ENCODE data around the gene KIF3A.

The KIF3A gene

GRCh38 chr5:132774896-132775295 lies 37.5 kb upstream of the KIF3A start:
- H3K9me3 Mint-ChIP-seq (ENCODE audit: low read depth), result no peaks in the 10 kb centered on the region
- peaks cover 12% of the 10 kb centered on the region for H3K4me1 Mint-ChIP-seq (ENCODE audit: low read depth)
- no peak overlapping the region for H3K27ac Mint-ChIP-seq
- no peaks in the 10 kb centered on the region for H3K36me3 Mint-ChIP-seq
- no peak overlapping the region for H3K4me3 Mint-ChIP-seq
- H3K27me3 Mint-ChIP-seq, result peaks cover 9% of the 10 kb centered on the region

- peaks cover 8% of the 10 kb centered on the region for H3K27me3 Mint-ChIP-seq
- no peaks in the 10 kb centered on the region for H3K36me3 Mint-ChIP-seq
- H3K4me1 Mint-ChIP-seq (ENCODE audit: low read depth), result peaks cover 9% of the 10 kb centered on the region
- H3K9me3 Mint-ChIP-seq (ENCODE audit: low read depth), result no peaks in the 10 kb centered on the region
- H3K4me3 Mint-ChIP-seq, result no peak overlapping the region
- no peak overlapping the region for H3K27ac Mint-ChIP-seq
Measured at GRCh38 chr5:132774406-132774805, 37.1 kb upstream of the KIF3A start.

- no peak overlapping the region for H3K27ac Mint-ChIP-seq
- no peaks in the 10 kb centered on the region for H3K36me3 Mint-ChIP-seq
Measured at GRCh38 chr5:132773601-132774355, 36.4 kb upstream of the KIF3A start.

DNA sequence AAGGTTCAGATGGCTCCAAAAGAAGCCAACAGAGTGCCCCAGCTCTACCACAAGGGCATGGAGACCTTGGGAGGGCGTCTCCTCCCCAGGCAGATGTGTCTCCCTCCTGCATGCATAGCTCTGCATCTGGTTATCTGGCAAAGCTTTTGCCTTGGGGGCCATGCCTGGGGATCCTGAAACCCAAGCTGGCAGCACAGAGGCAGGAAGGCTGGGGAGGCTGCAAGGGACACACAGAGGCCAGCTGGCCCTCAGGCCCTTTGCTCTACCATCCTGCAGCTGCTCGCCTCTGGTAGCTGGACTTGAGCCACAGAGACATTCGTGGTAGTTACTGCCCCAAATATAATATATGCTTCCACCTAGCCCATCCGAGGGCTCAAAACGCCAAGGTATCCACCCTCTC lies 35.8 kb upstream of the KIF3A start:
- no peaks in the 10 kb centered on the region for H3K9me3 Mint-ChIP-seq (ENCODE audit: low read depth)
- H3K4me1 Mint-ChIP-seq (ENCODE audit: low read depth), result peaks cover 3% of the 10 kb centered on the region
- H3K36me3 Mint-ChIP-seq, result no peaks in the 10 kb centered on the region
- no peak overlapping the region for H3K4me3 Mint-ChIP-seq
- no peak overlapping the region for H3K27ac Mint-ChIP-seq
- peaks cover 3% of the 10 kb centered on the region for H3K27me3 Mint-ChIP-seq

More at GRCh38 chr5:132773601-132774355, 36.4 kb upstream of the KIF3A start:
- Mint-ChIP-seq H3K9me3 (ENCODE audit: low read depth) (no peaks in the 10 kb centered on the region), H3K4me3 (no peak overlapping the region), H3K27me3 (peaks cover 6% of the 10 kb centered on the region), H3K4me1 (ENCODE audit: low read depth) (peaks cover 7% of the 10 kb centered on the region)

DNA sequence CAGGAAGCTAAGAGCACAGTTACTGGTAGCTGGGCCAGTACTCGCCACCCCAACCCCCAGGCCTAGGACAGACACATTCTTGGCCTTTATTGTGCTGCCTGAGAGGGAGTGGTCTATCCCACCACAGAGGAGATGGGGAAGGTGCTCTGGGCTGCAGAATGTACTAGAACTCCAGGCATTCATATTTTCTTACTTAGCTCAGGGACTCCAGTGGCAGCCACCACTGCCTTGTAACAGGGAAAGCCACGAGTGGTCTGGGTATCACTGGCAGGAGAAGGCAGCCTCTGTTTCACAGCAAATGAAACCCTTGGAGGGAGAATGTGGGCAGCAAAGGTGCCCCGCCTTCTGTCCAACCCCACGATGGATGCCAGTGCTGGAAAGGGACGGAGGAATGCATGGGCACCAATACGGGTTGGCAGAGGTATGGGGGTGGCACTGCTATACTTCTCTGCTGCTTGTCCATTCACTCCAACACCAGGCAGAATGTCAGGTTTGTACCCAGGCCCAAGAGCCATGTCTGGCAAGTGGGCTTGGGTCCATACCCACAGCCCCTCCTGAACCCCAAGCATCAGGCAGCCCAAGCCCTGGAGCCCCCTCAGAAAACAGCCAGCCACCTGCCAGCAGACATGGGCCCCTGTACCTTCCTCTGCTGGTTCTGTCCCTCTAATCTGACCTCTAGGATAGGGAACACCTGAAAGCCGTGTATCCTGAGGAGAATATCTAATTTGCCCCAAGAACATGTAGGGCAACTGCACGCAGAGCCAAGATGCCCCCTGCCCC lies 35.1 kb upstream of the KIF3A start:
- H3K9me3 Mint-ChIP-seq (ENCODE audit: low read depth), result no peaks in the 10 kb centered on the region
- no peak overlapping the region for H3K27ac Mint-ChIP-seq
- no peaks in the 10 kb centered on the region for H3K36me3 Mint-ChIP-seq
- no peaks in the 10 kb centered on the region for H3K27me3 Mint-ChIP-seq
- no peaks in the 10 kb centered on the region for H3K4me1 Mint-ChIP-seq (ENCODE audit: low read depth)
- H3K4me3 Mint-ChIP-seq, result no peak overlapping the region

- Mint-ChIP-seq H3K4me1 (ENCODE audit: low read depth) (no peaks in the 10 kb centered on the region), H3K27ac (no peak overlapping the region), H3K9me3 (ENCODE audit: low read depth) (no peaks in the 10 kb centered on the region), H3K27me3 (no peaks in the 10 kb centered on the region), H3K4me3 (no peak overlapping the region), H3K36me3 (no peaks in the 10 kb centered on the region)
Measured at GRCh38 chr5:132771503-132771998, 34.2 kb upstream of the KIF3A start.

GRCh38 chr5:132770476-132771159 lies 33.3 kb upstream of the KIF3A start:
- H3K9me3 Mint-ChIP-seq (ENCODE audit: low read depth), result no peaks in the 10 kb centered on the region
- H3K27ac Mint-ChIP-seq, result no peak overlapping the region
- H3K27me3 Mint-ChIP-seq, result no peaks in the 10 kb centered on the region
- no peak overlapping the region for H3K4me3 Mint-ChIP-seq
- no peaks in the 10 kb centered on the region for H3K36me3 Mint-ChIP-seq
- H3K4me1 Mint-ChIP-seq (ENCODE audit: low read depth), result no peaks in the 10 kb centered on the region

GRCh38 chr5:132768485-132768868 lies 31.1 kb upstream of the KIF3A start:
- Mint-ChIP-seq H3K36me3 (no peaks in the 10 kb centered on the region), H3K27ac (no peak overlapping the region), H3K4me1 (ENCODE audit: low read depth) (no peaks in the 10 kb centered on the region), H3K4me3 (no peak overlapping the region), H3K9me3 (ENCODE audit: low read depth) (no peaks in the 10 kb centered on the region), H3K27me3 (no peaks in the 10 kb centered on the region)

DNA sequence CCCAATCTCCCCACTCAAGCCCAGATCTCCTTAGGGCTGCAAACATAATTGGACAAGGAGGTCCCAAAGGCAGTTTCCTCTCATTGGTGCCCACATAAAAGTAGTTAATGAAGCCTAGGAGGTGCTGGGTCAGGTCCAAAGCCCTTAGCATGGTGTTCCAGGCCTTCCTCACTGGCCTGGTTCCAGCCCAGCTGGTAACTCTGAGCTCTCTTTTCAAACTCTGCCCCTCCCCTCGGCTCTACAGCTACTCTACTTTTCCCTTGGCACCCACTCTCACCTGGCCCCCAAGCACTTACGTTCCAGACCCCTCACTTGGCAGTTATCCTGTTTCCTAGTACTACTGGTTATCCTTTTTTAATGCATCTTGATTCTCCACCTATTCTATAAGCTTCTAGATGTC lies 29.8 kb upstream of the KIF3A start:
- H3K27ac Mint-ChIP-seq, result no peak overlapping the region
- no peaks in the 10 kb centered on the region for H3K4me1 Mint-ChIP-seq (ENCODE audit: low read depth)
- no peaks in the 10 kb centered on the region for H3K9me3 Mint-ChIP-seq (ENCODE audit: low read depth)
- no peak overlapping the region for H3K4me3 Mint-ChIP-seq
- no peaks in the 10 kb centered on the region for H3K27me3 Mint-ChIP-seq
- H3K36me3 Mint-ChIP-seq, result no peaks in the 10 kb centered on the region

DNA sequence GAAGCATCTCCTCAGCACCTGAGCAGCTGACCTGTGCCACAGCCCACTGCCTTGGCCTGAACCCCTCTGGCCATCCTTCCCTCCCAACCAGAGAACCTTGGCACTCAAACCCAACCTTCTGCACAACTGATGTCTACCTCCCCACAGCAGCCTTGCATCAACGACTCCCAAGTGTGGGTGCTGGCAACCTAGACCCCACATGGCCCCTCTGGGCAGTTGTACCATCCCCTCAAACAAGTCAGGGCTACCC lies 29.4 kb upstream of the KIF3A start:
- no peaks in the 10 kb centered on the region for H3K36me3 Mint-ChIP-seq
- no peaks in the 10 kb centered on the region for H3K4me1 Mint-ChIP-seq (ENCODE audit: low read depth)
- no peaks in the 10 kb centered on the region for H3K27me3 Mint-ChIP-seq
- no peak overlapping the region for H3K4me3 Mint-ChIP-seq
- no peaks in the 10 kb centered on the region for H3K9me3 Mint-ChIP-seq (ENCODE audit: low read depth)
- H3K27ac Mint-ChIP-seq, result no peak overlapping the region

GRCh38 chr5:132766020-132766805 lies 28.9 kb upstream of the KIF3A start:
- no peaks in the 10 kb centered on the region for H3K4me1 Mint-ChIP-seq (ENCODE audit: low read depth)
- no peaks in the 10 kb centered on the region for H3K9me3 Mint-ChIP-seq (ENCODE audit: low read depth)
- no peak overlapping the region for H3K4me3 Mint-ChIP-seq
- H3K36me3 Mint-ChIP-seq, result no peaks in the 10 kb centered on the region
- no peaks in the 10 kb centered on the region for H3K27me3 Mint-ChIP-seq
- no peak overlapping the region for H3K27ac Mint-ChIP-seq

GRCh38 chr5:132765311-132766019 lies 28.1 kb upstream of the KIF3A start:
- Mint-ChIP-seq H3K27ac (no peak overlapping the region), H3K9me3 (ENCODE audit: low read depth) (no peaks in the 10 kb centered on the region), H3K4me3 (no peak overlapping the region), H3K27me3 (no peaks in the 10 kb centered on the region), H3K4me1 (ENCODE audit: low read depth) (no peaks in the 10 kb centered on the region), H3K36me3 (no peaks in the 10 kb centered on the region)

DNA sequence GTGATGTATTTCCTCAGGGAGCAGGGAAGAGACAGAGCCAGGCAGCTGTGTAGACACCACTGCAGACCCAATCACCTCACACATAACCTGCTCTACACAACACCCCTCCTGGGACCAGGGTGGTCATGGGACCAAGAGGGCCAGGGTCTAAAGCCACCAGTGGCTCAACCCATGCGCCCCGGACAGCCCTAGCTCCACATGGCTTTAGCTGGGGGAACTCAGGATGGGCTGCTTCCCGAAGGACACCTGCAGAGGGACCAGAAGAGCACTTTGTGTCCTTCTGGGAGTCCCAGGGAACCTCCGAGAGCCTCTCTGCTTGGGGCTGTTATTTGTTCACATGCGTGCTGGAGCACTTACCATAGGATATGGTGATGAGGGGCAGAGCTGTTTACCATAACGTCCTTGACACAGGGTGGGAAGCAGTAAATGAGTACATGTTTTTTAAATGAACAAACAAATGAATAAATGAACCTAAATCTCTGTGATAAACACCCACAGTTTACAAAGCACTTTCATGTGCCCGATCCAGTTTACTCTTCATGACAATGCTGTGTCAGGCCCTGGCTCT lies 27.4 kb upstream of the KIF3A start:
- no peaks in the 10 kb centered on the region for H3K9me3 Mint-ChIP-seq (ENCODE audit: low read depth)
- H3K4me3 Mint-ChIP-seq, result no peak overlapping the region
- no peaks in the 10 kb centered on the region for H3K4me1 Mint-ChIP-seq (ENCODE audit: low read depth)
- H3K27me3 Mint-ChIP-seq, result no peaks in the 10 kb centered on the region
- H3K27ac Mint-ChIP-seq, result no peak overlapping the region
- no peaks in the 10 kb centered on the region for H3K36me3 Mint-ChIP-seq

DNA sequence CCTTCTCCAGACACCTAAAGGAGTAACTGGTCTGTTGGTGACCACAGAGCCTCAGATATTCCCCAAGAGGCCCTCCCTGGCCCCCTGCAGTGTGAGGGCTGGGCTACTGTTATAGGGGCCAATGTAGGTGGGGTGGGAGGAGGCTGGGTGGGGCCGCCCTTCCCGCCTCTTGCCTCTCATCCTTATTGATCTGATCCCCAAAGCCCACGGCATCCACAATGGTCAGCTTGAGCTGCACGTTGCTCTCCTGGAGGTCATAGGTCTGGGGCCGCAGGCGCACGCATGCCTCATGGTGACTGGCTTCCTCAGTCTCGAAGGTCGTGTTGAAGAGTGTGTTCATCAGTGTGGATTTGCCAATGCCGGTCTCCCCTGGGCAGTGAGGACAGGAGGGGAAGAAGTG lies 26.7 kb upstream of the KIF3A start:
- H3K27me3 Mint-ChIP-seq, result no peaks in the 10 kb centered on the region
- no peaks in the 10 kb centered on the region for H3K9me3 Mint-ChIP-seq (ENCODE audit: low read depth)
- H3K27ac Mint-ChIP-seq, result no peak overlapping the region
- no peaks in the 10 kb centered on the region for H3K4me1 Mint-ChIP-seq (ENCODE audit: low read depth)
- no peak overlapping the region for H3K4me3 Mint-ChIP-seq
- peaks cover under 1% of the 10 kb centered on the region for H3K36me3 Mint-ChIP-seq
